Measurements from ENCODE around the gene FNBP1L. TPM values are rescaled to one million over a fixed set of nuclear protein-coding genes. Genes with fewer than 3 reads are reported as not detected.

Gene FNBP1L
- total RNA-seq, 1 experiment from 2014 or later = 33.4 TPM

- ChIA-PET CTCF (interaction anchor here (0.7 kb wide), 1 partner anchor 338 kb away, joined by 4 read pairs; no protein-coding TSS in a partner anchor), POLR2A (no interaction called here)
- no peak overlapping the region for H3K4me3 ChIP-seq (ENCODE audit: low read depth, low read length)
- TF ChIP-seq CTCF (IDR thresholded peaks at IDR 0.05; ENCODE audit: insufficient read depth in 1 of 2, low read depth in 1 of 2, low read length in 1 of 2, severe bottlenecking in 1 of 2, unreplicated experiment in 1 of 2) = no peak
- Mint-ChIP-seq H3K9me3 (ENCODE audit: unreplicated experiment) (no peaks in the 10 kb centered on the region), H3K36me3 (ENCODE audit: insufficient read depth, unreplicated experiment) (peaks cover 33% of the 10 kb centered on the region), H3K4me3 (ENCODE audit: unreplicated experiment) (no peak overlapping the region), H3K27me3 (ENCODE audit: insufficient read depth, unreplicated experiment) (no peaks in the 10 kb centered on the region), H3K27ac (ENCODE audit: unreplicated experiment) (no peak overlapping the region), H3K4me1 (ENCODE audit: low read depth, unreplicated experiment) (peaks cover 7% of the 10 kb centered on the region)
- H3K36me3 ChIP-seq (ENCODE audit: control insufficient read depth, insufficient read depth, low read length) = no peaks in the 10 kb centered on the region
- no peaks in the 10 kb centered on the region for H3K9me3 ChIP-seq
- intact Hi-C loops (cut with micrococcal nuclease; ENCODE audit: unreplicated experiment) = loop anchor here (10.0 kb wide), 1 partner anchor 115 kb away; the partner anchor contains the start of gene FNBP1L
- peaks cover 5% of the 10 kb centered on the region for H3K4me1 ChIP-seq
- no TSS peak for BruUV-seq (replicated peaks)
- DNase-seq = no peak
- no peaks in the 10 kb centered on the region for H3K27me3 ChIP-seq (replicated peaks; ENCODE audit: control insufficient read depth, insufficient read depth, low read length)
Observed at GRCh38 chr1:93559695-93560094, 111.8 kb downstream of the FNBP1L start.

GRCh38 chr1:93565496-93566206 lies 117.7 kb downstream of the FNBP1L start:
- peaks cover 10% of the 10 kb centered on the region for H3K4me1 Mint-ChIP-seq (ENCODE audit: low read depth, unreplicated experiment)
- DNase-seq = no peak
- no TSS peak for BruUV-seq (replicated peaks)
- no peak overlapping the region for H3K27ac Mint-ChIP-seq (ENCODE audit: unreplicated experiment)
- H3K4me1 ChIP-seq = peaks cover 9% of the 10 kb centered on the region
- POLR2A ChIA-PET = no interaction called here
- H3K36me3 ChIP-seq (ENCODE audit: control insufficient read depth, insufficient read depth, low read length) = peaks cover 2% of the 10 kb centered on the region; the same call in 1 of the 2 replicates
- no peak for TF ChIP-seq CTCF (IDR thresholded peaks at IDR 0.05; ENCODE audit: insufficient read depth in 1 of 2, low read depth in 1 of 2, low read length in 1 of 2, severe bottlenecking in 1 of 2, unreplicated experiment in 1 of 2)
- peaks cover 39% of the 10 kb centered on the region for H3K36me3 Mint-ChIP-seq (ENCODE audit: insufficient read depth, unreplicated experiment)
- H3K9me3 Mint-ChIP-seq (ENCODE audit: unreplicated experiment) = no peaks in the 10 kb centered on the region
- H3K4me3 Mint-ChIP-seq (ENCODE audit: unreplicated experiment) = no peak overlapping the region
- intact Hi-C loops (cut with micrococcal nuclease; ENCODE audit: unreplicated experiment) = no loop called here
- H3K9me3 ChIP-seq = no peaks in the 10 kb centered on the region
- no peaks in the 10 kb centered on the region for H3K27me3 Mint-ChIP-seq (ENCODE audit: insufficient read depth, unreplicated experiment)
- CTCF ChIA-PET = no interaction called here
- no peaks in the 10 kb centered on the region for H3K27me3 ChIP-seq (replicated peaks; ENCODE audit: control insufficient read depth, insufficient read depth, low read length)
- no peak overlapping the region for H3K4me3 ChIP-seq (ENCODE audit: low read depth, low read length)

- Mint-ChIP-seq H3K36me3 (ENCODE audit: insufficient read depth, unreplicated experiment) (peaks cover 39% of the 10 kb centered on the region), H3K27me3 (ENCODE audit: insufficient read depth, unreplicated experiment) (no peaks in the 10 kb centered on the region), H3K9me3 (ENCODE audit: unreplicated experiment) (no peaks in the 10 kb centered on the region), H3K4me3 (ENCODE audit: unreplicated experiment) (no peak overlapping the region), H3K4me1 (ENCODE audit: low read depth, unreplicated experiment) (peaks cover 10% of the 10 kb centered on the region), H3K27ac (ENCODE audit: unreplicated experiment) (no peak overlapping the region)
- no peak for TF ChIP-seq CTCF (IDR thresholded peaks at IDR 0.05; ENCODE audit: insufficient read depth in 1 of 2, low read depth in 1 of 2, low read length in 1 of 2, severe bottlenecking in 1 of 2, unreplicated experiment in 1 of 2)
- no peaks in the 10 kb centered on the region for H3K27me3 ChIP-seq (replicated peaks; ENCODE audit: control insufficient read depth, insufficient read depth, low read length)
- POLR2A ChIA-PET = no interaction called here
- H3K9me3 ChIP-seq = no peaks in the 10 kb centered on the region
- BruUV-seq (replicated peaks) = no TSS peak
- DNase-seq = no peak
- H3K4me1 ChIP-seq = peaks cover 9% of the 10 kb centered on the region
- CTCF ChIA-PET = no interaction called here
- H3K4me3 ChIP-seq (ENCODE audit: low read depth, low read length) = no peak overlapping the region
- intact Hi-C loops (cut with micrococcal nuclease; ENCODE audit: unreplicated experiment) = no loop called here
- H3K36me3 ChIP-seq (ENCODE audit: control insufficient read depth, insufficient read depth, low read length) = peaks cover 2% of the 10 kb centered on the region; the same call in 1 of the 2 replicates
Observed at GRCh38 chr1:93566227-93566626, 118.3 kb downstream of the FNBP1L start.

All from Caco-2 (cell line).